B cell (primary cell): ENCODE data around the gene ZFP62. TPM values are rescaled to one million over a fixed set of nuclear protein-coding genes. Genes with fewer than 3 reads are reported as not detected.

ENCODE experiments used
- ATAC-seq: fragments of 200-7000 bp; cut with Tn5 transposase; one replicate; pipeline ENCODE4 v1.10.0; 2021; ENCODE audit warnings: low read depth, mild to moderate bottlenecking, moderate number of reproducible peaks, moderate library complexity
- CTCF ChIA-PET: fragments of 350-600 bp; sonication (Branson Sonifier 250); formaldehyde crosslinking; loops from one replicate; lab custom pipeline; 2021; ENCODE audit warnings: antibody characterized with exemption, inconsistent platforms; lab: Charles Lee
- POLR2A ChIA-PET: fragments of 350-600 bp; sonication (Branson Sonifier 250); formaldehyde crosslinking; loops from one replicate; lab custom pipeline; 2021; ENCODE audit warnings: antibody characterized with exemption; lab: Charles Lee
- DNase-seq: peaks from one replicate; pipeline ENCODE4 v3.0.0; 2013
- H2AFZ ChIP-seq: 2 replicates; pipeline ENCODE4 v1.6.1; 2012; ENCODE audit warnings: mild to moderate bottlenecking, low read depth, low read length; ENCODE audit not compliant: insufficient read depth, poor library complexity, severe bottlenecking
- H3K27ac ChIP-seq, 2 donors: 1 replicate in 1 of 2; 2 replicates in 1 of 2; pipeline ENCODE4 v1.5.1; 2012 to 2013; ENCODE audit warnings: low read length in 2 of 2, mild to moderate bottlenecking in 2 of 2, moderate library complexity in 1 of 2
- H3K27me3 ChIP-seq, 4 experiments: fragments of 200-600 bp in 1 of 4; sonication (generic) in 1 of 4; replicated peaks in 1 of 4; 1 replicate in 2 of 4; 2 replicates in 2 of 4; pipeline versions ENCODE4 v1.6.1 to v1.7.0; 2013 to 2016; ENCODE audit warnings: low read length in 3 of 4, mild to moderate bottlenecking in 2 of 4, mixed read lengths in 1 of 4, moderate library complexity in 1 of 4; ENCODE audit not compliant: insufficient read depth in 4 of 4, control insufficient read depth in 3 of 4; ENCODE audit errors: control extremely low read depth in 1 of 4
- H3K36me3 ChIP-seq, 2 experiments: replicated peaks in 1 of 2; 1 replicate in 1 of 2; 2 replicates in 1 of 2; pipeline versions ENCODE4 v1.6.1 to v1.7.1; 2013; ENCODE audit warnings: low read length in 1 of 2; ENCODE audit not compliant: insufficient read depth in 2 of 2, control insufficient read depth in 1 of 2; ENCODE audit errors: control extremely low read depth in 1 of 2, extremely low read depth in 1 of 2
- H3K4me1 ChIP-seq, 2 donors: fragments of 200-600 bp in 1 of 2; sonication (generic) in 1 of 2; 1 replicate in 1 of 2; 2 replicates in 1 of 2; pipeline versions ENCODE4 v1.5.1 to v1.6.1; 2013 to 2017; ENCODE audit warnings: low read length in 2 of 2; ENCODE audit not compliant: control insufficient read depth in 2 of 2, insufficient read depth in 2 of 2
- H3K4me2 ChIP-seq: replicated peaks from 2 replicates; pipeline ENCODE3; 2012; ENCODE audit warnings: mild to moderate bottlenecking, low read depth, low read length; ENCODE audit not compliant: poor library complexity, severe bottlenecking
- H3K4me3 ChIP-seq, 5 experiments: fragments of 200-600 bp in 1 of 5; sonication (generic) in 1 of 5; 1 replicate in 3 of 5; 2 replicates in 2 of 5; pipeline versions ENCODE4 v1.5.1 to v1.7.0; 2011 to 2016; ENCODE audit warnings: low read length in 4 of 5, mild to moderate bottlenecking in 4 of 5, low read depth in 2 of 5, control low read depth in 1 of 5, moderate library complexity in 1 of 5; ENCODE audit not compliant: insufficient read depth in 1 of 5; ENCODE audit errors: control extremely low read depth in 1 of 5, extremely low read depth in 1 of 5
- H3K79me2 ChIP-seq: fragments of 200-600 bp; sonication (generic); one replicate; pipeline ENCODE4 v1.6.0; 2016; ENCODE audit warnings: low read length; ENCODE audit not compliant: control insufficient read depth, insufficient read depth
- H3K9ac ChIP-seq: fragments of 200-600 bp; sonication (generic); 2 replicates; pipeline ENCODE4 v1.6.1; 2017; ENCODE audit warnings: mild to moderate bottlenecking, low read length, moderate library complexity
- H3K9me3 ChIP-seq, 3 donors: one replicate each; pipeline versions ENCODE4 v1.6.1 to v1.7.1; 2013; ENCODE audit warnings: low read length in 2 of 3; ENCODE audit not compliant: control insufficient read depth in 2 of 3, insufficient read depth in 1 of 3; ENCODE audit errors: control extremely low read depth in 1 of 3
- H4K20me1 ChIP-seq: 2 replicates; pipeline ENCODE4 v1.6.0; 2012; ENCODE audit warnings: mild to moderate bottlenecking, low read length; ENCODE audit not compliant: insufficient read depth, control insufficient read depth, poor library complexity, severe bottlenecking
- H3K27ac Mint-ChIP-seq: one replicate; pipeline ENCODE4 v1.8.0; 2021; ENCODE audit warnings: mixed read lengths
- H3K27me3 Mint-ChIP-seq: one replicate; pipeline ENCODE4 v1.8.0; 2021; ENCODE audit warnings: mixed read lengths
- H3K4me1 Mint-ChIP-seq: one replicate; pipeline ENCODE4 v1.8.0; 2021; ENCODE audit warnings: mixed read lengths
- H3K4me3 Mint-ChIP-seq: one replicate; pipeline ENCODE4 v1.8.0; 2021; ENCODE audit warnings: mixed read lengths
- H3K9me3 Mint-ChIP-seq: one replicate; pipeline ENCODE4 v1.8.0; 2022; ENCODE audit warnings: mixed read lengths; ENCODE audit not compliant: insufficient read depth
- EZH2 ChIP-seq: IDR thresholded peaks from 2 replicates; pipeline ENCODE4 v1.6.1; 2012; ENCODE audit warnings: borderline replicate concordance, low read depth, mild to moderate bottlenecking, moderate library complexity, low read length; ENCODE audit not compliant: insufficient read depth, poor library complexity, severe bottlenecking
- WGBS: methylation state at CpG from one replicate; pipeline ENCODE4 v1.1.5; 2013; ENCODE audit warnings: missing lambda C conversion rate; ENCODE audit not compliant: insufficient coverage; 5-methylcytosine and 5-hydroxymethylcytosine counted together
- intact Hi-C: fragments of 100-400 bp; cut with micrococcal nuclease; formaldehyde crosslinking; loops from one replicate; pipeline ENCODE4 v1.10.0; 2022
- polyA plus RNA-seq: library from polyadenylated mRNA; depleted of rRNA; stranded (reverse); fragments of >200 nt; gene quantifications from 2 replicates; pipeline ENCODE4 v1.2.3, GENCODE V29; 2012
- total RNA-seq, 2 donors: library from RNA; stranded (reverse); fragments of 120-200 nt in 1 of 2; gene quantifications; 1 replicate in 1 of 2; 2 replicates in 1 of 2; pipeline versions ENCODE4 v1.2.3 to v1.2.4, GENCODE V29; 2013 to 2022
- TF ChIP-seq, protein P1 (sequence below): fragments of 200-600 bp; IDR thresholded peaks from one replicate; pipeline ENCODE4 v1.8.0; 2022; ENCODE audit warnings: antibody characterized with exemption, mild to moderate bottlenecking

Gene ZFP62
- total and polyA plus RNA-seq, 2 donors (not counting 1 experiment from before 2014, with no cell fraction given) = 19.1 to 61.8 TPM

DNA sequence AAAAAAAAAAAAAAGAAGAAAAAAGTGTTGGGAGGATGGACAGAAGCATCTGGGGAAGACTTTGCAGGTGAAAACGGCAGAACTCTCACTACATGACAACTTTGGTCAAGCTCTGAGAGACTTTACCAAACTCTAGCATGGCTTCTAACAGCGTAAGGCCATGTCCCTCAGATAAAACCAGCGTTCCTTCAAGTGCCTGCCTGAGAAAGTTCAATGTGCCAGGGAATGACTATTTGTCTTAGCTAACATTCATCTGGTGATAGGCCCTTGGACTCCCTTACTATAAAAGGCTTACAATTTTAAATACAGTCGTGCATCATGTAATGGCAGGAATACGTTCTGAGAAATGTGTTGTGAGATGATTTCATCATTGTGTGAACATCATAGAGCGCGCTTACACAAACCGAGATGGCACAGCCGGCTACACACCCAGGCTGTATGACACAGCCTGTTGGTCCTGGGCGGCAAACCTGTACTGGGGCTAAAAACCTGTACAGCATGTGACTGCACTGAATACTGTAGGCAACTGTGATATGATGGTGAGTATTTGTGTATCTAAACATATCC is 14.9 kb upstream of the ZFP62 start:
- ATAC-seq (no peak), DNase-seq (no peak)
- Mint-ChIP-seq H3K4me1 (peaks cover 2% of the 10 kb centered on the region), H3K4me3 (no peak overlapping the region), H3K27me3 (peaks cover 4% of the 10 kb centered on the region), H3K27ac (no peak overlapping the region), H3K9me3 (no peaks in the 10 kb centered on the region)
- Histone ChIP-seq H3K79me2 (no peaks in the 10 kb centered on the region), H3K4me3 (no peak overlapping the region), H3K4me1 (no peaks in the 10 kb centered on the region), H3K27ac (no peak overlapping the region), H3K4me2 (no peak overlapping the region), H3K36me3 (no peaks in the 10 kb centered on the region), H4K20me1 (no peaks in the 10 kb centered on the region), H2AFZ (no peak overlapping the region), H3K9me3 (peaks cover 0 to 3% (median 0%) of the 10 kb centered on the region in 3 donors), H3K9ac (no peak overlapping the region), H3K27me3 (peaks cover 0 to 4% (median 0%) of the 10 kb centered on the region in 4 experiments)
- WGBS = 79% methylated on average over 8 of the region's 10 CpGs
- TF ChIP-seq EZH2 = no peak
- TF ChIP-seq, protein P1, sequence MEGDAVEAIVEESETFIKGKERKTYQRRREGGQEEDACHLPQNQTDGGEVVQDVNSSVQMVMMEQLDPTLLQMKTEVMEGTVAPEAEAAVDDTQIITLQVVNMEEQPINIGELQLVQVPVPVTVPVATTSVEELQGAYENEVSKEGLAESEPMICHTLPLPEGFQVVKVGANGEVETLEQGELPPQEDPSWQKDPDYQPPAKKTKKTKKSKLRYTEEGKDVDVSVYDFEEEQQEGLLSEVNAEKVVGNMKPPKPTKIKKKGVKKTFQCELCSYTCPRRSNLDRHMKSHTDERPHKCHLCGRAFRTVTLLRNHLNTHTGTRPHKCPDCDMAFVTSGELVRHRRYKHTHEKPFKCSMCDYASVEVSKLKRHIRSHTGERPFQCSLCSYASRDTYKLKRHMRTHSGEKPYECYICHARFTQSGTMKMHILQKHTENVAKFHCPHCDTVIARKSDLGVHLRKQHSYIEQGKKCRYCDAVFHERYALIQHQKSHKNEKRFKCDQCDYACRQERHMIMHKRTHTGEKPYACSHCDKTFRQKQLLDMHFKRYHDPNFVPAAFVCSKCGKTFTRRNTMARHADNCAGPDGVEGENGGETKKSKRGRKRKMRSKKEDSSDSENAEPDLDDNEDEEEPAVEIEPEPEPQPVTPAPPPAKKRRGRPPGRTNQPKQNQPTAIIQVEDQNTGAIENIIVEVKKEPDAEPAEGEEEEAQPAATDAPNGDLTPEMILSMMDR = no peak
- POLR2A ChIA-PET = no interaction called here
- CTCF ChIA-PET = interaction anchor here (0.7 kb wide), 1 partner anchor 77 kb away, joined by 3 read pairs; no protein-coding TSS in a partner anchor
- intact Hi-C loops = no loop called here

DNA sequence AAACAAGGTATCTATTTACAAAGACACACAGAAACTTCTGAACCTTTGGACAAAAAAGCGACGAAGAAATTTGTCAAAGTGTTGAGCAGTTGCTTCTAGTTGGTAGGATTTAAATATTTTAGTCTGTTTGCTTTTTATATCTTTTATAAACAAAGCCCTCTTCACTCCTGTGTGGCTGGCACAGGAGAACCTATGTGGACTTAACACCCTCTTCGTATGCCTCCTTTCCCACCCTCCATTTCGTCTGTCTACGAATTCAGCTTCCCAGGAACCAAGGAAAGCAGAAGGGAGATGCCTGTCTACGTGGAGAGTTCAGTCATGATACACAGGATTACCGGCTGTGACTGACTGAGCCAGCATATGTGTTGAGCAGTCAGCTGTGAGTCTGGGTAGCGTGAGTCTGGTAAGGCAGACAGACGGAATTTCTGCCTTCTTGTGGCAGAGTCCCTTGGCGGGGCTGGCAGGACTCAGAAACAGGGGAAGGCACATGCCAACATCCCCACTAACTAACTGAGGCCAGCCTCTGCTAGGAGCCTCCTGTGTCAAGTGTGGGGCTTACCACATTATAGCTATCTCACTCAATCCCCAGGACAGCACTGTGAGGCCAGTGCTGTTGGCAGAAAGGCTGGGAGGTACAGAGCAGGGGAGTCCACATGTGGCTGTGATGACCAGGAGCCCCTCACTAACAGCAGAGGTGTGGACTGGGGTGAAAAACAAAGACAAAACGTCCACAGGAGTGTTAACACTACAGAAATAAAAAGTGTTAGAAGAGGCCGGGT is 13.9 kb upstream of the ZFP62 start:
- ATAC-seq = no peak

More for the DNA sequence above, 13.9 kb upstream of the ZFP62 start:
- no peak overlapping the region for H3K9ac ChIP-seq
- no peaks in the 10 kb centered on the region for H3K9me3 Mint-ChIP-seq
- no peak for DNase-seq
- H3K4me1 ChIP-seq = no peaks in the 10 kb centered on the region
- peaks cover 0 to 4% (median 0%) of the 10 kb centered on the region in 4 experiments for H3K27me3 ChIP-seq
- peaks cover 5% of the 10 kb centered on the region for H3K27me3 Mint-ChIP-seq
- 97% methylated on average over 8 of the region's 12 CpGs for WGBS
- CTCF ChIA-PET = interaction anchor here (1.3 kb wide), 1 partner anchor 9 kb away, joined by 4 read pairs; no protein-coding TSS in a partner anchor
- no peak overlapping the region for H3K27ac Mint-ChIP-seq
- H4K20me1 ChIP-seq = no peaks in the 10 kb centered on the region
- intact Hi-C loops = no loop called here
- no peaks in the 10 kb centered on the region for H3K79me2 ChIP-seq
- no peak overlapping the region for H3K4me3 Mint-ChIP-seq
- TF ChIP-seq EZH2 = no peak
- TF ChIP-seq, protein P1 = no peak
- H3K27ac ChIP-seq = no peak overlapping the region
- peaks cover 0 to 3% (median 0%) of the 10 kb centered on the region in 3 donors for H3K9me3 ChIP-seq
- no peak overlapping the region for H2AFZ ChIP-seq
- peaks cover 2% of the 10 kb centered on the region for H3K4me1 Mint-ChIP-seq
- no peak overlapping the region for H3K4me2 ChIP-seq
- no peak overlapping the region for H3K4me3 ChIP-seq
- POLR2A ChIA-PET = no interaction called here
- H3K36me3 ChIP-seq = no peaks in the 10 kb centered on the region
